ENCODE measurements around the gene ENPP6. TPM values are rescaled to one million over a fixed set of nuclear protein-coding genes. Genes with fewer than 3 reads are reported as not detected.

ENPP6 gene
- total RNA-seq, result under 1 TPM in 1 of 4 donors, not detected in 3; 0.57 TPM

- no peak for TF ChIP-seq POLR2A (IDR thresholded peaks at IDR 0.05)
- TF ChIP-seq, protein P1, sequence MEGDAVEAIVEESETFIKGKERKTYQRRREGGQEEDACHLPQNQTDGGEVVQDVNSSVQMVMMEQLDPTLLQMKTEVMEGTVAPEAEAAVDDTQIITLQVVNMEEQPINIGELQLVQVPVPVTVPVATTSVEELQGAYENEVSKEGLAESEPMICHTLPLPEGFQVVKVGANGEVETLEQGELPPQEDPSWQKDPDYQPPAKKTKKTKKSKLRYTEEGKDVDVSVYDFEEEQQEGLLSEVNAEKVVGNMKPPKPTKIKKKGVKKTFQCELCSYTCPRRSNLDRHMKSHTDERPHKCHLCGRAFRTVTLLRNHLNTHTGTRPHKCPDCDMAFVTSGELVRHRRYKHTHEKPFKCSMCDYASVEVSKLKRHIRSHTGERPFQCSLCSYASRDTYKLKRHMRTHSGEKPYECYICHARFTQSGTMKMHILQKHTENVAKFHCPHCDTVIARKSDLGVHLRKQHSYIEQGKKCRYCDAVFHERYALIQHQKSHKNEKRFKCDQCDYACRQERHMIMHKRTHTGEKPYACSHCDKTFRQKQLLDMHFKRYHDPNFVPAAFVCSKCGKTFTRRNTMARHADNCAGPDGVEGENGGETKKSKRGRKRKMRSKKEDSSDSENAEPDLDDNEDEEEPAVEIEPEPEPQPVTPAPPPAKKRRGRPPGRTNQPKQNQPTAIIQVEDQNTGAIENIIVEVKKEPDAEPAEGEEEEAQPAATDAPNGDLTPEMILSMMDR (IDR thresholded peaks at IDR 0.05), result no peak
Measured at GRCh38 chr4:184217634-184218033, at the start of gene ENPP6. Gene ENPP6, minus strand, starts transcription at chr4:184217873. Its CDS starts 54 bp downstream, at chr4:184217819.

DNA sequence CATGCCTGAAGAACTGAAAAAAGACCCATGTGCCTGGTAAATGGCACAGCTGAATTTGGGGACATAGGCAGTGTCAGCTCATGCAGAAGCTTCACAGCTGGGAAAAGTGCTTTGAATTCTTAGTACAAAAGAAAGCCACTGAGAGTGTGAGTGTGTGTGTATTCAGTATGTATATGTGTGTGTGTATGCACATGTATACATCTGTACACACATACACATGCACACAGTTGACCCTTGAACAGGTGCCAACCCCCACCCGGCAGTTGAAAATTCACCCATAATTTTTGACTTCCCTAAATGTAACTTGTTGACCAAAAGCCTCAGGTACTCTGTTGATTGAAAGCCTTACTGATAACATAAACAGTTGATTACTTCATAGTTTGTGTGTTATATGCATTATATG is 49.5 kb upstream of the ENPP6 start:
- WGBS, 2 donors, result 80 to 83% methylated on average over 1 of the region's 1 CpG
- Histone ChIP-seq H3K4me1 (peaks cover 0 to 18% (median 15%) of the 10 kb centered on the region in 3 donors), H3K4me3 (no peak overlapping the region), H3K36me3 (no peaks in the 10 kb centered on the region), H3K27me3 (no peaks in the 10 kb centered on the region), H3K9me3 (no peaks in the 10 kb centered on the region), H3K27ac (peak overlapping the region; percentile 57 to 78 (median 73))
- no peak for DNase-seq
- intact Hi-C loops (cut with DNase I), result loop anchor here (10.0 kb wide), 2 partner anchors 378 to 828 kb away; partner anchors contain the start of genes CASP3 and PRIMPOL
- no peak for TF ChIP-seq POLR2A (IDR thresholded peaks at IDR 0.05)
- TF ChIP-seq, protein P1 (IDR thresholded peaks at IDR 0.05), result no peak

More at GRCh38 chr4:184217634-184218033, at the start of gene ENPP6:
- intact Hi-C loops (cut with DNase I), result no loop called here
- Histone ChIP-seq H3K27ac (no peak within 1 kb of the TSS), H3K27me3 (peaks cover 0 to 7% (median 0%) of the 10 kb centered on the region in 4 donors), H3K4me3 (peak within 1 kb of the TSS in 1 of 4 donors; percentile 19), H3K36me3 (no peaks in the 10 kb centered on the region), H3K4me1 (no peaks in the 10 kb centered on the region), H3K9me3 (no peaks in the 10 kb centered on the region)
- no peak for DNase-seq
- 70 to 73% methylated on average over 3 of the region's 8 CpGs for WGBS, 2 donors

GRCh38 chr4:184265546-184266351 is 48.1 kb upstream of the ENPP6 start:
- intact Hi-C loops (cut with DNase I), result loop anchor here (10.0 kb wide), 2 partner anchors 379 to 829 kb away; partner anchors contain the start of genes CASP3 and PRIMPOL

GRCh38 chr4:184263910-184264732 is 46.4 kb upstream of the ENPP6 start:
- Histone ChIP-seq H3K4me1 (peaks cover 0 to 18% (median 15%) of the 10 kb centered on the region in 3 donors), H3K27ac (no peak overlapping the region), H3K27me3 (no peaks in the 10 kb centered on the region), H3K36me3 (no peaks in the 10 kb centered on the region), H3K4me3 (no peak overlapping the region), H3K9me3 (no peaks in the 10 kb centered on the region)
- 14 to 19% methylated on average over 9 to 16 of the region's 19 CpGs for WGBS, 2 donors
- intact Hi-C loops (cut with DNase I), result loop anchor here (10.0 kb wide), 2 partner anchors 381 to 831 kb away; partner anchors contain the start of genes CASP3 and PRIMPOL
- DNase-seq, result peak; percentile 56
- TF ChIP-seq, protein P1 (IDR thresholded peaks at IDR 0.05), result peak; percentile 91 to 96 (median 93)
- TF ChIP-seq POLR2A (IDR thresholded peaks at IDR 0.05), result no peak

More at GRCh38 chr4:184265546-184266351, 48.1 kb upstream of the ENPP6 start:
- H3K4me3 ChIP-seq, result peak overlapping the region in 1 of 4 donors; percentile 38
- no peaks in the 10 kb centered on the region for H3K27me3 ChIP-seq
- WGBS, 2 donors, result 68 to 79% methylated on average over 16 of the region's 16 CpGs
- no peaks in the 10 kb centered on the region for H3K9me3 ChIP-seq
- DNase-seq, result no peak
- peak overlapping the region in 2 of 4 donors; percentile 2 to 61 for H3K27ac ChIP-seq
- H3K36me3 ChIP-seq, result no peaks in the 10 kb centered on the region
- peaks cover 0 to 18% (median 15%) of the 10 kb centered on the region in 3 donors for H3K4me1 ChIP-seq
- TF ChIP-seq POLR2A (IDR thresholded peaks at IDR 0.05), result peak in 1 of 4 donors; percentile 43
- TF ChIP-seq, protein P1 (IDR thresholded peaks at IDR 0.05), result no peak
